Tibial artery (tissue), 4 donors: Measurements from ENCODE around the gene ARFGEF3.

Source experiments
- DNase-seq, 2 donors: peaks; one replicate each; pipeline ENCODE4 v3.0.0-alpha.2; 2019
- H3K27ac ChIP-seq, 2 donors: fragments of 200-600 bp; sonication (generic) in 1 of 2; 1 replicate in 1 of 2; 2 replicates in 1 of 2; pipeline ENCODE4 v1.5.1; 2018 to 2019; ENCODE audit warnings: mild to moderate bottlenecking in 1 of 2
- H3K27me3 ChIP-seq, 2 donors: fragments of 200-600 bp; sonication (generic) in 1 of 2; one replicate each; pipeline versions ENCODE4 v1.5.1 to v1.6.0; 2016 to 2019
- H3K36me3 ChIP-seq, 3 donors: fragments of 200-600 bp; sonication (generic) in 2 of 3; one replicate each; pipeline ENCODE4 v1.5.1; 2016 to 2019; ENCODE audit warnings: mild to moderate bottlenecking in 2 of 3
- H3K4me1 ChIP-seq, 4 donors: fragments of 200-600 bp; sonication (generic) in 2 of 4; 1 replicate in 3 of 4; 2 replicates in 1 of 4; pipeline ENCODE4 v1.5.1; 2016 to 2019
- H3K4me3 ChIP-seq, 2 donors: fragments of 200-600 bp; sonication (generic) in 1 of 2; 1 replicate in 1 of 2; 2 replicates in 1 of 2; pipeline ENCODE4 v1.5.1; 2018 to 2019; ENCODE audit warnings: mild to moderate bottlenecking in 2 of 2
- H3K9me3 ChIP-seq, 3 donors: fragments of 200-600 bp; sonication (generic) in 1 of 3; one replicate each; pipeline ENCODE4 v1.5.1; 2016 to 2019
- intact Hi-C: fragments of 100-400 bp; cut with DNase I; formaldehyde crosslinking; loops from one replicate; pipeline ENCODE4 v1.15.0; 2023; ENCODE audit warnings: low total_unique reads
- TF ChIP-seq, protein P1 (sequence below), 2 experiments: fragments of 200-600 bp in 1 of 2; fragments of 450-650 bp in 1 of 2; IDR thresholded peaks; one replicate each; pipeline ENCODE4 v1.5.1; 2017 to 2019; ENCODE audit warnings: antibody characterized with exemption in 2 of 2, mild to moderate bottlenecking in 1 of 2, moderate library complexity in 1 of 2

The ARFGEF3 gene

DNA sequence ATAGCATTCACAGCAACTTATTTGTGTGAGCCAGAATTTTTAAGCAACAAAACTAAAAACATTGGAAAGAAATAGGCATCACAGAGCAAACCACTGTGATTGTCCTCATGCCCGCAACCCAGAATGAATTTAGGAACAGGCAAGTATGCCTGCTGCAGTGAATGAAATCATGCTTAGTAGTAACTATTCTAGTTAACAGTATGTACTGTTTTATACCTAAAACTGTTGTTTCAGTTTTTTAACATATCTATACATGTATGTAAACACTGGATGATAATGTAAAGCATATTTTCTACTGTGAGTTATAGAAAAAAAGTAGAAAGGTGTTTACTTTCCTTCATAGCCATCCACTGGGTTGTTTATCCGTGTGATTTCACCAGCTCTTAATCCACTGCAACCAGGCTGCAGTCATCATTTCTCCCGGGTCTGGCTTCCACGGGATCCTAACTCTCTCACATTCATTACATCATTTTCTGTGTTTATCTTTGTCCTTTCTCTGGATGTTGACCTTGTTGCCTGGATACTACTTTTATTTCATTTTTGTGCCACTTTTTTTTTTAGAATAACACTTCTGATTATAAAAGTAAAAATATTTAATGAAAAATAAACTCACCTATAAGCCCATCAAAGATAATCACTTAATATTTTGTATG lies 3.6 kb upstream of the ARFGEF3 start:
- DNase-seq: no peak
- H3K9me3 ChIP-seq: peaks cover 0 to 6% (median 0%) of the 10 kb centered on the region in 3 donors
- no peak overlapping the region for H3K4me3 ChIP-seq
- H3K27ac ChIP-seq: no peak overlapping the region
- peaks cover 0 to 16% (median 9%) of the 10 kb centered on the region in 4 donors for H3K4me1 ChIP-seq
- no peaks in the 10 kb centered on the region for H3K36me3 ChIP-seq
- intact Hi-C loops: no loop called here
- TF ChIP-seq, protein P1, sequence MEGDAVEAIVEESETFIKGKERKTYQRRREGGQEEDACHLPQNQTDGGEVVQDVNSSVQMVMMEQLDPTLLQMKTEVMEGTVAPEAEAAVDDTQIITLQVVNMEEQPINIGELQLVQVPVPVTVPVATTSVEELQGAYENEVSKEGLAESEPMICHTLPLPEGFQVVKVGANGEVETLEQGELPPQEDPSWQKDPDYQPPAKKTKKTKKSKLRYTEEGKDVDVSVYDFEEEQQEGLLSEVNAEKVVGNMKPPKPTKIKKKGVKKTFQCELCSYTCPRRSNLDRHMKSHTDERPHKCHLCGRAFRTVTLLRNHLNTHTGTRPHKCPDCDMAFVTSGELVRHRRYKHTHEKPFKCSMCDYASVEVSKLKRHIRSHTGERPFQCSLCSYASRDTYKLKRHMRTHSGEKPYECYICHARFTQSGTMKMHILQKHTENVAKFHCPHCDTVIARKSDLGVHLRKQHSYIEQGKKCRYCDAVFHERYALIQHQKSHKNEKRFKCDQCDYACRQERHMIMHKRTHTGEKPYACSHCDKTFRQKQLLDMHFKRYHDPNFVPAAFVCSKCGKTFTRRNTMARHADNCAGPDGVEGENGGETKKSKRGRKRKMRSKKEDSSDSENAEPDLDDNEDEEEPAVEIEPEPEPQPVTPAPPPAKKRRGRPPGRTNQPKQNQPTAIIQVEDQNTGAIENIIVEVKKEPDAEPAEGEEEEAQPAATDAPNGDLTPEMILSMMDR (IDR thresholded peaks at IDR 0.05): no peak
- peaks cover 0 to 20% of the 10 kb centered on the region in 2 donors for H3K27me3 ChIP-seq

DNA sequence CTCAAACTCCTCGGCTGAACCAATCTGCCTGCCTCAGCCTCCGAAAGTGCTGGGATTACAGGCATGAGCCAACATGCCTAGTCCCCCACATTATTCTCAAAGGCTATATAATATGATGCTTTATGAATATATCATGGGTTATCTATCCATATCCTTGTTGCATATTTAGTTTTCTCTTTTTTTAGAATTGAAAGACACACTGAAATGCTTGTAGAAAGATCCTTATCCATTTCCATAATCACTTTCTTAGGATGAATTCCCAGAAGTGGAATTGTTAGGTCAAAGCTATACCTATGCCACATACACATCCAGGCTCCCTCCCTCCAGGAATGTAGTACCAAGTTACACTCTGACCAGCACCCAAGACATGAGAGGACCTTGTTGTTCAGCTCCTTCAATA lies 2.5 kb upstream of the ARFGEF3 start:
- Histone ChIP-seq H3K9me3 (no peaks in the 10 kb centered on the region), H3K27ac (no peak overlapping the region), H3K4me3 (no peak overlapping the region), H3K4me1 (peaks cover 0 to 16% (median 9%) of the 10 kb centered on the region in 4 donors), H3K36me3 (no peaks in the 10 kb centered on the region), H3K27me3 (peaks cover 0 to 23% of the 10 kb centered on the region in 2 donors)
- TF ChIP-seq, protein P1 (IDR thresholded peaks at IDR 0.05): no peak
- intact Hi-C loops: no loop called here
- DNase-seq: no peak

DNA sequence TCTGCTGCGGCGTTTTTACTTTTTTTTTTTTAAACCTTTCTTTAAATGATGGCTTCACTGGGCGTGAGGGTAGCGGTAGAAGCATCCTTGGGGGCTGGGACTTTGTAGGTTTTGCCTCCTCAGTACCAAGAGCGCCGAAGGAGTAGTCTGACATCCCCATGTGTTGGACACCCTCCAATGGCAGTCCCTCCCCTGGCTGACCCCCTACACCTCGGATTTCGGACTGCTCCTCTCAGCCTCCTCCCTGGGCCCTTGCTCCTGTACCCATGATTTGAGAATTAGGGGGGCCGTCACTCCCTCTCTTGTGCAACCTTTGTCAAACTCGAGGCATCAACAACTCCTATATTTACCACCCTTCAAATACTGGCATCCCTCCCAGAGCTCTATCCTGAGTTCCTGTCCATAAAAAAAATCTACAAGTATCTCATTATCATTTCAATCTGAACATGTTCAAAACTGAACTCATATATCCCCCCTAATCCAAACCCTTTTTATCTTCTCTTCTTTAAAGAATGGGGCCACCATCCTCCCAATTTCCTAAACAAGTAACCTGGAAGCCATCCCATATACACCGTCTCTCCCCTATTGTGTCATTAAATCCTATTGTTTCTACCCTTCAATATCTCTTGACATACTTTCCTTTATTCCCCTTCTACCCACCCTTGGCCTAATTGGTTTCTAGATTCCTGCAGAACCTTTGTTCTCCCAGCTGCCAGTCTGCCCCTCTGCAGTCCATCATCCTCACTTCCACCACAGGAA lies 1.2 kb upstream of the ARFGEF3 start:
- Histone ChIP-seq H3K9me3 (no peaks in the 10 kb centered on the region), H3K4me1 (peaks cover 0 to 16% (median 9%) of the 10 kb centered on the region in 4 donors), H3K36me3 (no peaks in the 10 kb centered on the region), H3K27ac (no peak overlapping the region), H3K27me3 (peaks cover 0 to 23% of the 10 kb centered on the region in 2 donors), H3K4me3 (no peak overlapping the region)
- intact Hi-C loops: no loop called here
- TF ChIP-seq, protein P1 (IDR thresholded peaks at IDR 0.05): no peak
- DNase-seq: no peak

DNA sequence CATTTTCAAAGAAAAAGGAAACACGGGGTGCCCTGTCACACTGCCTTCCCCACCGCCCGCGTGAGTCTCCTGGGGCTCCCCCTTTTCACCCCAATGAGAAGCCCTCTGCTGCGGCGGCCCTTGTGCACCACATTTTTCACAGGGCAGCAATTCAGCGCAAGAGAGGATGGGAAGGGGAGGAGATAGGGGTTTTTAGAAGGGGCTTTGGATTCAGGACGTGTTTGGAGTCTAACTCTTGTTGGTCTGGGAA lies 726 bp upstream of the ARFGEF3 start:
- intact Hi-C loops: no loop called here
- Histone ChIP-seq H3K36me3 (no peaks in the 10 kb centered on the region), H3K9me3 (no peaks in the 10 kb centered on the region), H3K4me1 (peaks cover 0 to 16% (median 9%) of the 10 kb centered on the region in 4 donors), H3K27me3 (peaks cover 0 to 23% of the 10 kb centered on the region in 2 donors), H3K4me3 (peak overlapping the region; percentile 44 to 57), H3K27ac (no peak overlapping the region)
- TF ChIP-seq, protein P1 (IDR thresholded peaks at IDR 0.05): no peak
- no peak for DNase-seq

DNA sequence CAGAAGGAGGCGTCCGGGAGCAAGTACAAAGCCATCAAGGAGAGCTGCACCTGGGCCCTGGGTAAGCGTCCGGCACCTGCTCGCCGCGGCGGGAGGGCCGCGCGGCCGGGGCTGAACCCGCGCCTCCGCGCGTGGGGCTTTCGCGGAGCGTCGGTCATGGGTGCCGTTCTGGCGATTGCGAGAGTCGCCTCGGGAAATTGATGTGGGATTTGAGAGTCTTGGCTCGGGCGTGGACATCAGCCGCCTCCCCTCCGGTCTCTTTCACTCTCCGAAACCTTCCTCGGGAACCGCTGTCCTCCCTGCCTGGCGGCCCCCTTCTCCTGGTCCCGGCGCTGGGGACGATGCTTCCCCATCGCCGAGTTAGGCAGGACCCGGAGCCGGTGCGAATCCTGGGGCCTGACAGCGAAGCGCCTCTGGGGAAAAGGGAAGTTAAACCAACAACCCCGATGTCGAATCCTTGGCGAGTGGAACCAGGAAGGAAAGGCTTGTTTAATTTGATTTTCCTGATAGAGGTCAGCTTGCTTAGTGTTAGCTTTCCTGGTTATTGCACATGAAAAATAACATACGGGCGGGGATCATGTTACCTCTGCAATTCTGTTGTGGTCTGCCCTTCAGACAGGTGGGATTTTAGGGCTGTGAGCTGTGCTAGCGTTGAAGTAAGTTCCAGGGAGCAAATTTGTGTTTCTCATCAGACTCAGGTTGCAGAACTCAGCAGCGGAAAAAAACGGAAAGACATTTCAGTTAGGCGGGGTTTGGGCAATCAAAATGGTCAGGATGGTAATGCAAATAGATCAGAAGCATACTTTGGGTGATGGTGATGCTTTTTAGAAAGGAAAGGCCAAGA lies 594 bp downstream of the ARFGEF3 start:
- Histone ChIP-seq H3K27ac (no peak overlapping the region), H3K4me1 (peaks cover 0 to 16% (median 9%) of the 10 kb centered on the region in 4 donors), H3K4me3 (peak overlapping the region; percentile 44 to 57), H3K9me3 (no peaks in the 10 kb centered on the region), H3K27me3 (peaks cover 0 to 23% of the 10 kb centered on the region in 2 donors), H3K36me3 (no peaks in the 10 kb centered on the region)
- intact Hi-C loops: no loop called here
- TF ChIP-seq, protein P1 (IDR thresholded peaks at IDR 0.05): no peak
- DNase-seq: no peak
